Nephron (organoid): Measurements from ENCODE around the gene ILF3.

ENCODE experiments used
- H3K27ac Mint-ChIP-seq, 3 experiments: 2 replicates each; pipeline ENCODE4 v1.8.0; 2020; ENCODE audit warnings: mixed read lengths in 3 of 3, mild to moderate bottlenecking in 2 of 3, moderate library complexity in 1 of 3
- H3K27me3 Mint-ChIP-seq: 2 replicates; pipeline ENCODE4 v1.8.0; 2021; ENCODE audit warnings: low read depth, mild to moderate bottlenecking, moderate library complexity, mixed read lengths
- H3K36me3 Mint-ChIP-seq: 2 replicates; pipeline ENCODE4 v1.8.0; 2020; ENCODE audit warnings: low read depth, mixed read lengths
- H3K4me1 Mint-ChIP-seq: 2 replicates; pipeline ENCODE4 v1.8.0; 2020; ENCODE audit warnings: mixed read lengths
- H3K4me3 Mint-ChIP-seq, 3 experiments: 2 replicates each; pipeline ENCODE4 v1.8.0; 2020; ENCODE audit warnings: mild to moderate bottlenecking in 3 of 3, mixed read lengths in 3 of 3, moderate library complexity in 2 of 3
- H3K9me3 Mint-ChIP-seq: 2 replicates; pipeline ENCODE4 v1.8.0; 2020; ENCODE audit warnings: mixed read lengths
- CTCF ChIP-seq, 3 experiments: fragments of 200-600 bp; sonication (generic); IDR thresholded peaks; one replicate each; pipeline ENCODE4 v1.5.0; 2021; ENCODE audit warnings: antibody characterized with exemption in 3 of 3; ENCODE audit not compliant: unreplicated experiment in 3 of 3

Gene ILF3

GRCh38 chr19:10625003-10625761, 29.0 kb upstream of the ILF3 start, which contains the start of gene SLC44A2:
SLC44A2 (plus strand) TSS chr19:10625553; CDS start chr19:10625634, 81 bp downstream.
- Mint-ChIP-seq H3K27me3 (no peaks in the 10 kb centered on the region), H3K9me3 (no peaks in the 10 kb centered on the region), H3K4me1 (peaks cover 4% of the 10 kb centered on the region), H3K27ac (peak within 1 kb of the TSS; percentile 83 to 91 (median 87)), H3K4me3 (peak within 1 kb of the TSS; percentile 86 to 92 (median 86)), H3K36me3 (peaks cover 17% of the 10 kb centered on the region)
- no peak for TF ChIP-seq CTCF (IDR thresholded peaks at IDR 0.05; ENCODE audit: unreplicated experiment in 3 of 3)

GRCh38 chr19:10625762-10626138, 28.4 kb upstream of the ILF3 start:
- Mint-ChIP-seq H3K4me3 (peak overlapping the region; percentile 85 to 92 (median 86)), H3K27me3 (no peaks in the 10 kb centered on the region), H3K27ac (peak overlapping the region; percentile 82 to 91 (median 87)), H3K4me1 (peaks cover 4% of the 10 kb centered on the region), H3K36me3 (peaks cover 17% of the 10 kb centered on the region), H3K9me3 (no peaks in the 10 kb centered on the region)
- no peak for TF ChIP-seq CTCF (IDR thresholded peaks at IDR 0.05; ENCODE audit: unreplicated experiment in 3 of 3)

GRCh38 chr19:10631874-10632273, 22.3 kb upstream of the ILF3 start:
- Mint-ChIP-seq H3K27ac (no peak overlapping the region), H3K27me3 (peaks cover 5% of the 10 kb centered on the region), H3K4me3 (no peak overlapping the region), H3K36me3 (peaks cover 61% of the 10 kb centered on the region), H3K9me3 (no peaks in the 10 kb centered on the region), H3K4me1 (no peaks in the 10 kb centered on the region)
- TF ChIP-seq CTCF (IDR thresholded peaks at IDR 0.05; ENCODE audit: unreplicated experiment in 3 of 3): no peak

GRCh38 chr19:10634430-10634829, 19.7 kb upstream of the ILF3 start:
- Mint-ChIP-seq H3K27me3 (peaks cover 5% of the 10 kb centered on the region), H3K36me3 (peaks cover 66% of the 10 kb centered on the region), H3K9me3 (no peaks in the 10 kb centered on the region), H3K27ac (no peak overlapping the region), H3K4me3 (no peak overlapping the region), H3K4me1 (no peaks in the 10 kb centered on the region)
- TF ChIP-seq CTCF (IDR thresholded peaks at IDR 0.05; ENCODE audit: unreplicated experiment in 3 of 3): no peak

- no peaks in the 10 kb centered on the region for H3K9me3 Mint-ChIP-seq
- H3K36me3 Mint-ChIP-seq: peaks cover 66% of the 10 kb centered on the region
- H3K4me1 Mint-ChIP-seq: no peaks in the 10 kb centered on the region
Measured at GRCh38 chr19:10634963-10635362, 19.2 kb upstream of the ILF3 start.

More at GRCh38 chr19:10634963-10635362, 19.2 kb upstream of the ILF3 start:
- no peak overlapping the region for H3K27ac Mint-ChIP-seq
- no peak overlapping the region for H3K4me3 Mint-ChIP-seq
- TF ChIP-seq CTCF (IDR thresholded peaks at IDR 0.05; ENCODE audit: unreplicated experiment in 3 of 3): no peak
- H3K27me3 Mint-ChIP-seq: peaks cover 5% of the 10 kb centered on the region
